Subcutaneous adipose tissue (tissue), 4 donors: ENCODE results near the gene PARVB. TPM values are rescaled to one million over a fixed set of nuclear protein-coding genes. Genes with fewer than 3 reads are reported as not detected.

Experiments used
- CTCF ChIP-seq: fragments of 450-650 bp; IDR thresholded peaks from one replicate; pipeline ENCODE4 v1.5.1; 2016; ENCODE audit warnings: low read depth, mild to moderate bottlenecking, control low read depth, antibody characterized with exemption, moderate library complexity
- total RNA-seq, 4 donors: library from RNA; depleted of rRNA; stranded (reverse); fragments of >200 nt; gene quantifications; one replicate each; pipeline ENCODE4 v1.1.0, GENCODE V29; 2016

The PARVB gene
- total RNA-seq, 4 donors from 2014 or later: 47.8 to 175 (median 52.8) TPM

GRCh38 chr22:44086271-44087088, 62.4 kb downstream of the PARVB start:
- TF ChIP-seq CTCF: no peak

- no peak for TF ChIP-seq CTCF
Observed at GRCh38 chr22:44087089-44087430, 63.0 kb downstream of the PARVB start.

GRCh38 chr22:44088976-44089570, 65.0 kb downstream of the PARVB start:
- no peak for TF ChIP-seq CTCF

GRCh38 chr22:44089717-44090570, 65.8 kb downstream of the PARVB start:
- TF ChIP-seq CTCF: no peak

GRCh38 chr22:44090571-44090905, 66.4 kb downstream of the PARVB start:
- TF ChIP-seq CTCF: no peak

GRCh38 chr22:44091021-44091721, 67.1 kb downstream of the PARVB start:
- no peak for TF ChIP-seq CTCF
